ENCODE data around the gene UFD1. TPM values are rescaled to one million over a fixed set of nuclear protein-coding genes. Genes with fewer than 3 reads are reported as not detected.
"Not testable (repeated sequence)": the region's sequence is repeated elsewhere in the genome, so short reads cannot be mapped to it uniquely, and the experiment has no call there.

Gene UFD1
- total and polyA plus RNA-seq, 2 donors (not counting 1 experiment from before 2014, with no cell fraction given): 41.3 to 86.2 TPM

GRCh38 chr22:19448076-19448607 is 30.9 kb downstream of the UFD1 start:
- Histone ChIP-seq H4K20me1 (ENCODE audit: control insufficient read depth, extremely low read depth, insufficient read depth, low read length) (no peaks in the 10 kb centered on the region), H3K36me3 (ENCODE audit: control insufficient read depth, insufficient read depth, low read length) (peaks cover 5% of the 10 kb centered on the region), H3K4me1 (ENCODE audit: control insufficient read depth, extremely low read depth, insufficient read depth, low read length) (peaks cover 2% of the 10 kb centered on the region), H3K27ac (ENCODE audit: insufficient read depth, low read length) (peak overlapping the region; percentile 81), H3K9ac (ENCODE audit: insufficient read depth, low read length) (peak overlapping the region; percentile 82), H3K79me2 (ENCODE audit: control insufficient read depth, insufficient read depth, low read length) (peaks cover 22% of the 10 kb centered on the region), H3K27me3 (ENCODE audit: control insufficient read depth, insufficient read depth, low read length) (no peaks in the 10 kb centered on the region), H3K4me3 (replicated peaks in 1 of 4; ENCODE audit: control extremely low read depth in 1 of 4, insufficient read depth in 1 of 4, low read depth in 3 of 4, low read length in 4 of 4) (peak overlapping the region; percentile 70 to 88 (median 83)), H3K4me2 (ENCODE audit: extremely low read depth, insufficient read depth, low read length) (peak overlapping the region; percentile 99), H2AFZ (ENCODE audit: low read length) (peak overlapping the region; percentile 82), H3K9me3 (ENCODE audit: control insufficient read depth, insufficient read depth, low read depth, low read length) (no peaks in the 10 kb centered on the region)
- peak; percentile 59 to 64 for DNase-seq (ENCODE audit: low read depth in 2 of 2)
- no peak for TF ChIP-seq CTCF (conservative IDR thresholded peaks at IDR 0.05 in 1 of 2, IDR thresholded peaks at IDR 0.05 in 1 of 2; ENCODE audit: low read depth in 1 of 2, low read length in 2 of 2)
- TF ChIP-seq EZH2 (IDR thresholded peaks at IDR 0.05; ENCODE audit: low read length, missing control alignments): no peak

DNA sequence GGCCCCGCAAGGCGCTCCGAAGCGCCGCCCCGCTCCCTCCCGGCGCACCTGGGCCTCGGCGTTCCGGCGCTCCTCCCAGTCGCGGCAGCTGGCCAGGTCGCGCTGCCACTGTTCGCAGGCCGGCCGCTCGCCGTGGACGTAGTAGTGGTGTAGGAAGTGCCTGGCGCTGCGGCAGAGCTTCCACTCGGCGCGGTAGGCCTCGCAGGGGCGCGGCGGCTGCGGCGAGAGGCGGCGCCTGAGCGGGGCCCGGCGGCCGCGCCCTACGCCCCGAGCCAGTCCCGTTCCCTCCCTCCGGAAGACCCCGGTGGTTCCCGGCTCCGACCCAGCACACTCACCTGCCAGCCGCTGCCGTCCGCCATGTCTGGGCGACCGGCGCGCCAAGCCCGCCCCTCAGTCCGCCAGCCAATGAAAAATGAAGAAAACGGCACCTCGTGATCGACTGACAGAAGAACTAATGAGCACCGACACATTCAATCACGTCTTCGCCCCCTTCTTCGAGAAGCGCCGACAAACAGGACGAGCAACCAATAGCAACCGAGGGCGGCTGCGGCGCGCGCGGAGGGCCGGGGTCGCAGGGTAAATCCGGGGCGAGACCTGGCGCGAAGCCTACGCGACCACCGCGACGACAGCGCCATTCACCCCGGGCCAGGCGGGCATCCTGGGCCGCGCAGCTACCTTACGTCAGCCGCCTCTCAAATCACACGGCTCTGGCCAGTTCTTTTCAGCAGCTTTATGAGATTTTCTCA is 31.5 kb downstream of the UFD1 start, which contains the start of gene C22orf39:
Gene C22orf39, minus strand, starts transcription at position 382 of the 746 bp plus-strand sequence. Its CDS starts 23 bp downstream, at position 359.
- Histone ChIP-seq H3K4me2 (ENCODE audit: extremely low read depth, insufficient read depth, low read length) (peak within 1 kb of the TSS; percentile 99), H3K79me2 (ENCODE audit: control insufficient read depth, insufficient read depth, low read length) (peaks cover 23% of the 10 kb centered on the region), H3K27ac (ENCODE audit: insufficient read depth, low read length) (peak within 1 kb of the TSS; percentile 81), H3K27me3 (ENCODE audit: control insufficient read depth, insufficient read depth, low read length) (no peaks in the 10 kb centered on the region), H3K4me1 (ENCODE audit: control insufficient read depth, extremely low read depth, insufficient read depth, low read length) (peaks cover 2% of the 10 kb centered on the region), H4K20me1 (ENCODE audit: control insufficient read depth, extremely low read depth, insufficient read depth, low read length) (no peaks in the 10 kb centered on the region), H3K36me3 (ENCODE audit: control insufficient read depth, insufficient read depth, low read length) (peaks cover 5% of the 10 kb centered on the region), H2AFZ (ENCODE audit: low read length) (peak within 1 kb of the TSS; percentile 82), H3K4me3 (replicated peaks in 1 of 4; ENCODE audit: control extremely low read depth in 1 of 4, insufficient read depth in 1 of 4, low read depth in 3 of 4, low read length in 4 of 4) (peak within 1 kb of the TSS; percentile 70 to 88 (median 83)), H3K9ac (ENCODE audit: insufficient read depth, low read length) (peak within 1 kb of the TSS; percentile 82), H3K9me3 (ENCODE audit: control insufficient read depth, insufficient read depth, low read depth, low read length) (no peaks in the 10 kb centered on the region)
- TF ChIP-seq EZH2 (IDR thresholded peaks at IDR 0.05; ENCODE audit: low read length, missing control alignments) (no peak), CTCF (conservative IDR thresholded peaks at IDR 0.05 in 1 of 2, IDR thresholded peaks at IDR 0.05 in 1 of 2; ENCODE audit: low read depth in 1 of 2, low read length in 2 of 2) (no peak)
- peak; percentile 92 to 94 for DNase-seq (ENCODE audit: low read depth in 2 of 2)

GRCh38 chr22:19446603-19447329 is 32.2 kb downstream of the UFD1 start:
- DNase-seq (ENCODE audit: low read depth in 2 of 2): peak; percentile 5 to 8
- H3K9ac ChIP-seq (ENCODE audit: insufficient read depth, low read length): peak overlapping the region; percentile 82
- H3K9me3 ChIP-seq (ENCODE audit: control insufficient read depth, insufficient read depth, low read depth, low read length): no peaks in the 10 kb centered on the region
- peaks cover 2% of the 10 kb centered on the region for H3K4me1 ChIP-seq (ENCODE audit: control insufficient read depth, extremely low read depth, insufficient read depth, low read length)
- peaks cover 23% of the 10 kb centered on the region for H3K79me2 ChIP-seq (ENCODE audit: control insufficient read depth, insufficient read depth, low read length)
- TF ChIP-seq CTCF (conservative IDR thresholded peaks at IDR 0.05 in 1 of 2, IDR thresholded peaks at IDR 0.05 in 1 of 2; ENCODE audit: low read depth in 1 of 2, low read length in 2 of 2) (no peak), EZH2 (IDR thresholded peaks at IDR 0.05; ENCODE audit: low read length, missing control alignments) (no peak)
- H3K27ac ChIP-seq (ENCODE audit: insufficient read depth, low read length): peak overlapping the region; percentile 81
- H3K4me3 ChIP-seq (replicated peaks in 1 of 4; ENCODE audit: control extremely low read depth in 1 of 4, insufficient read depth in 1 of 4, low read depth in 3 of 4, low read length in 4 of 4): peak overlapping the region; percentile 70 to 86 (median 82)
- H2AFZ ChIP-seq (ENCODE audit: low read length): peak overlapping the region; percentile 48
- H3K27me3 ChIP-seq (ENCODE audit: control insufficient read depth, insufficient read depth, low read length): no peaks in the 10 kb centered on the region
- H3K4me2 ChIP-seq (ENCODE audit: extremely low read depth, insufficient read depth, low read length): peak overlapping the region; percentile 55
- no peaks in the 10 kb centered on the region for H4K20me1 ChIP-seq (ENCODE audit: control insufficient read depth, extremely low read depth, insufficient read depth, low read length)
- H3K36me3 ChIP-seq (ENCODE audit: control insufficient read depth, insufficient read depth, low read length): peaks cover 7% of the 10 kb centered on the region

- not testable (repeated sequence) for H3K9ac ChIP-seq (ENCODE audit: insufficient read depth, low read length); H3K36me3 ChIP-seq (ENCODE audit: control insufficient read depth, insufficient read depth, low read length); DNase-seq (ENCODE audit: low read depth in 2 of 2); H3K9me3 ChIP-seq (ENCODE audit: control insufficient read depth, insufficient read depth, low read depth, low read length); H3K4me1 ChIP-seq (ENCODE audit: control insufficient read depth, extremely low read depth, insufficient read depth, low read length); H3K27ac ChIP-seq (ENCODE audit: insufficient read depth, low read length); H4K20me1 ChIP-seq (ENCODE audit: control insufficient read depth, extremely low read depth, insufficient read depth, low read length); H3K27me3 ChIP-seq (ENCODE audit: control insufficient read depth, insufficient read depth, low read length); H2AFZ ChIP-seq (ENCODE audit: low read length); H3K4me3 ChIP-seq (replicated peaks in 1 of 4; ENCODE audit: control extremely low read depth in 1 of 4, insufficient read depth in 1 of 4, low read depth in 3 of 4, low read length in 4 of 4); H3K4me2 ChIP-seq (ENCODE audit: extremely low read depth, insufficient read depth, low read length)
- H3K79me2 ChIP-seq (ENCODE audit: control insufficient read depth, insufficient read depth, low read length): peaks cover 27% of the 10 kb centered on the region
Measured at GRCh38 chr22:19445279-19445982, 33.6 kb downstream of the UFD1 start.

Measured in fibroblast of lung (primary cell).